22Rv1 (cell line): ENCODE measurements around the gene MYO18B.

Source experiments
- H3K27ac ChIP-seq: fragments of 450-650 bp; 2 replicates; pipeline ENCODE4 v1.5.1; 2017
- CTCF ChIP-seq: fragments of 450-650 bp; IDR thresholded peaks from 2 replicates; pipeline ENCODE4 v1.5.1; 2017; ENCODE audit warnings: mild to moderate bottlenecking
- ZFX ChIP-seq: fragments of 450-650 bp; IDR thresholded peaks from 2 replicates; pipeline ENCODE4 v1.6.1; 2017; ENCODE audit warnings: antibody characterized with exemption, borderline replicate concordance

The MYO18B gene

DNA sequence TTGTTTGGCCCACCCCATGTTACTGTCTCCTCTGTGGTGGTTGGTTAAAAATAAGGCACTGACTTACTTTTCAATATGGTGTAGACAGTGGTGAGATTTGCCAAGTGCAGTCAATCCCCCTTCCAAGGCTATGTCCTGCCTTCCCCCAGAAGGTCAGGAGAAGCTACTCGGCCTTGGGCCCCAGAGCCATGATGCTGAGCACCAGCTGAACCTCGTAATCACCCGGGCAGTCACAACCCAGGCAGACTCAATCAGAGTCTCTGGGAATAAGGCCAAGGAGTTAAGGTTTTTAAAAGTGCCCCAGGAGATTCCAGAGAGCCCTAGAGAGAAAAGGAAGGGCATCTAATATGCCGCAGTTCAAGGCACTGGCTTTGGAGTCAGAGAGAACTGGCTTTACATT, 23.8 kb downstream of the MYO18B start:
- TF ChIP-seq ZFX (no peak), CTCF (no peak)
- no peak overlapping the region for H3K27ac ChIP-seq

- no peak overlapping the region for H3K27ac ChIP-seq
- TF ChIP-seq ZFX = no peak
These were observed 24.4 kb downstream of the MYO18B start for GRCh38 chr22:25766418-25766817.

GRCh38 chr22:25770333-25770732, 28.3 kb downstream of the MYO18B start:
- TF ChIP-seq CTCF (no peak), ZFX (no peak)
- H3K27ac ChIP-seq = no peak overlapping the region

DNA sequence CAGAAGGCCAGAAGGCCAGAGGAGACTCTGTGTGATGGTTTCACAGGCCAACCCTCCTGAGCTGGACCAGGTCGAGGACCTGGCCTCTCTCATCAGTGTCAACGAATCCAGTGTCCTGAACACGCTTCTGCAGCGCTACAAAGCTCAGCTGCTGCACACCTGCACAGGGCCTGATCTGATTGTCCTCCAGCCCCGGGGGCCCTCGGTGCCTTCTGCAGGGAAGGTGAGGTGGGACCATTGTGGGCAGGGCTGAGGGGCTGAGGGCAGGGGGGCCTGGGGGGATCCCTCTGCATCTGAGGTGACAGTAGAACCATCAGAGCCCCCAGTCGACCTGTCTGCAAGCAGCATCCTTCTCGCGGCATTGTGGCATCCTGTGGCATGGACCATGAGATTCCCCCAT, 30.3 kb downstream of the MYO18B start:
- H3K27ac ChIP-seq = no peak overlapping the region
- TF ChIP-seq CTCF (no peak), ZFX (no peak)

DNA sequence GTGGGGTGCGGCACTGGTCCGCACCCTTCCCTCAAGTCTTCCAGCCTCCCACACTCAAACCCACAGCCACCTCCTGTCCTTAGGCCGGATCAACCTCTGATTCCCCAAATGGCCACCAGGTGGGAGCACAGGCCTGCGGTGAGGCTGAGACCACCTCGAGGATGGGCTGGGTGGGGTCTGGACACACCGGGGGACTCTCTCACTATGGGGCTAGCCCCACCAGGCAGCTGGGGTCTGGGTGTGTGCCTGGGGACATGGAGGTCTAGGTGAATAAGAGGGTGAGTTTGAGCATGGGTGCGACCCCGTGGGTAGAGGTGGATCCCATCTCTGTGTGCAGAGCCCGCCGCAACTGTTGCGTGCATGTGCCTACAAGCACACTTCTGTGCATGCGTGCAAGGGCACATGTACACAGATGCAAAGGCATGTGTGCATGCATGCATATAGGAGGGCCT, 32.6 kb downstream of the MYO18B start:
- no peak overlapping the region for H3K27ac ChIP-seq
- peak; percentile 39 for TF ChIP-seq CTCF
- TF ChIP-seq ZFX = no peak

DNA sequence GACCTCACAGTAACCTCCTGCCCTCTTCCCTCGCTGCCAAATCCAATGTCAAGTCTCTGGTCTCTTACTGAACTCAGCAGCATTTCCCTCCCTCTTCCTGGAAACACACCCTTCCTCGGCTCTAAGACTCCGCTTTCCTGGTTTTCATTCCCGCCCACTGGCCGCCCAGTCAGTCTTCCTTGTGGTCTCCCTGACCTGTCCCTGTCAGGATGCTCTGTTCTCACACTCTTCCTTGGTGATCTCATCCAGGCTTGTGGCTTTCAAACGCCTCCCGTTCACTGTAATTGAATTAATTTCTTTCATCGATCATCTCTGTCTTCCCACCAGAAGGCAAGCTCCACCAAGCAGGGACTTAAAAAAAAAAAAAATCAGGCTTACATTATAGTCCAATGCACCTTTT, 33.5 kb downstream of the MYO18B start:
- no peak overlapping the region for H3K27ac ChIP-seq
- TF ChIP-seq ZFX (no peak), CTCF (no peak)

- TF ChIP-seq ZFX = no peak
- TF ChIP-seq CTCF = no peak
- no peak overlapping the region for H3K27ac ChIP-seq
These were observed 35.4 kb downstream of the MYO18B start for GRCh38 chr22:25777411-25777810.

- peak; percentile 64 for TF ChIP-seq CTCF
- TF ChIP-seq ZFX = no peak
- no peak overlapping the region for H3K27ac ChIP-seq
These were observed 35.9 kb downstream of the MYO18B start for GRCh38 chr22:25777870-25778269.
